Measurements from ENCODE around the gene CECR2.

- no peak for TF ChIP-seq E2F4 (IDR thresholded peaks at IDR 0.05; ENCODE audit: low read depth, low read length)
- no peak for TF ChIP-seq CTCF (IDR thresholded peaks at IDR 0.05 in 2 of 3, conservative IDR thresholded peaks at IDR 0.05 in 1 of 3; ENCODE audit: control insufficient read depth in 2 of 3, extremely low read depth in 1 of 3, insufficient read depth in 1 of 3, low read depth in 3 of 3, low read length in 3 of 3)
- TF ChIP-seq TARDBP (IDR thresholded peaks at IDR 0.05; ENCODE audit: borderline replicate concordance) = no peak
- no peak for TF ChIP-seq NKRF (conservative IDR thresholded peaks at IDR 0.05)
Observed at GRCh38 chr22:17334059-17334458, 35.2 kb upstream of the CECR2 start.
